Mesangial cell (primary cell): ENCODE data around the gene XIAP. TPM values are rescaled to one million over a fixed set of nuclear protein-coding genes. Genes with fewer than 3 reads are reported as not detected.

Source experiments
- total RNA-seq: library from RNA; depleted of rRNA; stranded (reverse); fragments of >200 nt; gene quantifications from 2 replicates; pipeline ENCODE4 v1.2.3, GENCODE V29; 2015

The XIAP gene
- 14.5 and 16.6 TPM in 2 replicates for total RNA-seq

DNA sequence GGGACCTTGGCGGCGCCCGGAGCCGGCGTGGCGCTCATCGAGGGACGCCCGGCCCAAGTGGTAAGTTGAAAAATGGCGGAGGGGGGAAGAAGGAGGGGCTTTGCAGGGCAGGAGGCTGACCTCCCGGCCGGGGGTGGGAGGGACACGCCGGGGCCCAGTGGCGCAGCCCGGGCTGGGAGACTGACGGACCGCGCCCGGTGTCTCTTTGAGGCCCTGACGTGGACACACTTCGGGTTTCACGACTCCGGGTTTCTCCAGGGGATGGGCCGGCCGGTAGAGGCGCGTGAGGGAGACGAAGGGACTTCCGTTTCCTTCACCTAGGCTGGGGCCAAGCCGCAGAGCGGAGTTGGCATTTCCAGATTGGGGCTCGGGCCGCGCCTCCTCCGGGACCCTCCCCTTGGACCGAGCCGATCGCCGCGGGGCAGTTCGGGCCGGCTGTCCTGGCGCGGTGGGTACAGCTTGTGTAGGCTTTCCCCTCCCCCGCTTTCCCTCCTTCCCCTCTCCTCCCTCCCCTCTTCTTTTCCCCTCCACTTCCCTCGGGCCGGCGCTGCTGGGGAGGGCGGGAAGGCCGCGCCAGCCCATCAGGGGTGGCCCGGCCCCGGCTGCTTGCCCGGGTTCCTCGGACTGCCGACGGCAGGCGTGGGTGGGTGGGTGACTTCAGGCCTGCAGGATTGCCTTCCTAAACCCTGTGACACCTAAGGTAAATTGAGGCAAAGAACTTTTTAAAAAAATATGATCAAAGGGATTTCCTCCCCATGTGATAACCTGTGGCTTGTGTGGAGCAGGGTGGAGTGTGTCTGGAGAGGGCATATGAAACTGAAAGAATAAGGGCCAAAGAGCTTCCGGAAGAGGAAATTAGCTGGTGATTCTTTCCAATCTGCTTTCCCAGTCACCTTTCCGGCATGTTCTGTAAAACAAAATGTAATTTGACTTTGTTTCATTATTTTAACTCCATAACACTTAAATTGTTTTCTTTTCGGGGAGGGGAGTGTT, at the start of gene XIAP:
Gene XIAP, plus strand, starts transcription at position 208 of the 993 bp plus-strand sequence. CDS start 25,610 bp downstream, outside the sequence.

GRCh38 chrX:123961268-123962005, 101.6 kb downstream of the XIAP start, which contains the start of gene STAG2:
Gene STAG2 (plus strand): TSS chrX:123961706. CDS start chrX:124022628, 60,922 bp downstream.

Other genes with a start within 250 kb of the XIAP start
- gene THOC2, start 127.0 kb upstream of the XIAP start, total RNA-seq: 21.4 and 23.3 TPM in 2 replicates
- gene STAG2, start 101.7 kb downstream of the XIAP start, total RNA-seq: 18.9 and 36.0 TPM in 2 replicates